Measurements from ENCODE around the gene CSPG5. TPM values are rescaled to one million over a fixed set of nuclear protein-coding genes. Genes with fewer than 3 reads are reported as not detected.

CSPG5 gene, protein sequence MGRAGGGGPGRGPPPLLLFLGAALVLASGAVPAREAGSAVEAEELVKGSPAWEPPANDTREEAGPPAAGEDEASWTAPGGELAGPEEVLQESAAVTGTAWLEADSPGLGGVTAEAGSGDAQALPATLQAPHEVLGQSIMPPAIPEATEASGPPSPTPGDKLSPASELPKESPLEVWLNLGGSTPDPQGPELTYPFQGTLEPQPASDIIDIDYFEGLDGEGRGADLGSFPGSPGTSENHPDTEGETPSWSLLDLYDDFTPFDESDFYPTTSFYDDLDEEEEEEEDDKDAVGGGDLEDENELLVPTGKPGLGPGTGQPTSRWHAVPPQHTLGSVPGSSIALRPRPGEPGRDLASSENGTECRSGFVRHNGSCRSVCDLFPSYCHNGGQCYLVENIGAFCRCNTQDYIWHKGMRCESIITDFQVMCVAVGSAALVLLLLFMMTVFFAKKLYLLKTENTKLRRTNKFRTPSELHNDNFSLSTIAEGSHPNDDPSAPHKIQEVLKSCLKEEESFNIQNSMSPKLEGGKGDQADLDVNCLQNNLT
- under 1 TPM; 0.14 to 0.92 TPM for total RNA-seq

DNA sequence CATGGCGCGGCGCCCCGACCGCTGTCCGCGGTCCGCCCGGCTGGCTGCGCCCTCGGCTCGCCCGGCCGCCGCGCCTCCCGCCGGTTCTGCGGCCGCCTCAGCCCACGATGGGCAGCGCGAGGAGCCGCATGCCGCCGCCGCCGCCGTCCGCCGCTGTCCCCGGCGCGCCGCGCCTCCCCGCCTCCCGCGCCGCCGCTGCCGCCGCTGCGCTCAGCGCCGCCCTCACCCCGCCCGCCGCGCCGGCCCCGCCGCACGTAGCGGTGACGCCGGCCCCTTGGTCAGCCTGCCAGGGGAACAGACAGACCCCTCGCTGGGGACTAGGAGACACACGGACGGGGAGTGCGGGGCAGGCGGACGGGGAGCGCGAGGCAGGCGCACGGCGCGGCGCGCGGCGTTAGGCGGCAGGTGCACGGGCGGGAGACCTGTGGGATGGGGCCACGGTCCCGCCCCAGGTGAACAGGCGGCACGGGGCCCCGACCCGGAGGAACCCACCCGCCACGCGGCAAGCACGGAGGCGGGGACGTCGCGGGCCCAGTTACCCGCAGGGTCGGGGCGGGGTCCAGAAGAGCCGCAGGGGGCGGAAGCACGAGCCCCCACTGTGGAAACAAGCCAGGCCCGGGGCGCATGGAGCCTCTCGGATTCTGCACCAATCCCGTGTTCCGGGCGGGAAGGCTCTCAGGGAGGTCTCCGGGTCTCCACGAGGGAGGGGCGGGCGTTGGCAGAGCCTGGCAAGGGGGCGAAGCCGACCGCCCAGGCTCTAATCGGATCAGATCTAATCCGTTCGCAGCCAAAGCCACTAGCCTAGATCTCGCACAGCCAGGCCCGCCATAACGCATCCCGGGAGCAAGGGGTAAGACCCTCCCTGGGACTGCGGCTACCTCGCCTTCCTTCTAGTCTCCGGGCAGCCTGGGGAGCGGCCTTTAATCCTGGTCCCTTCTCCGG lies at the start of gene CSPG5:
CSPG5 (minus strand) TSS at position 175 of the 942 bp plus-strand sequence; CDS start at position 3, 172 bp downstream.
- H3K4me3 ChIP-seq = peak within 1 kb of the TSS; percentile 80
- H3K9me3 ChIP-seq = no peaks in the 10 kb centered on the region
- DNase-seq (ENCODE audit: low spot score) = no peak
- no peaks in the 10 kb centered on the region for H3K36me3 ChIP-seq
- TF ChIP-seq, protein P1, sequence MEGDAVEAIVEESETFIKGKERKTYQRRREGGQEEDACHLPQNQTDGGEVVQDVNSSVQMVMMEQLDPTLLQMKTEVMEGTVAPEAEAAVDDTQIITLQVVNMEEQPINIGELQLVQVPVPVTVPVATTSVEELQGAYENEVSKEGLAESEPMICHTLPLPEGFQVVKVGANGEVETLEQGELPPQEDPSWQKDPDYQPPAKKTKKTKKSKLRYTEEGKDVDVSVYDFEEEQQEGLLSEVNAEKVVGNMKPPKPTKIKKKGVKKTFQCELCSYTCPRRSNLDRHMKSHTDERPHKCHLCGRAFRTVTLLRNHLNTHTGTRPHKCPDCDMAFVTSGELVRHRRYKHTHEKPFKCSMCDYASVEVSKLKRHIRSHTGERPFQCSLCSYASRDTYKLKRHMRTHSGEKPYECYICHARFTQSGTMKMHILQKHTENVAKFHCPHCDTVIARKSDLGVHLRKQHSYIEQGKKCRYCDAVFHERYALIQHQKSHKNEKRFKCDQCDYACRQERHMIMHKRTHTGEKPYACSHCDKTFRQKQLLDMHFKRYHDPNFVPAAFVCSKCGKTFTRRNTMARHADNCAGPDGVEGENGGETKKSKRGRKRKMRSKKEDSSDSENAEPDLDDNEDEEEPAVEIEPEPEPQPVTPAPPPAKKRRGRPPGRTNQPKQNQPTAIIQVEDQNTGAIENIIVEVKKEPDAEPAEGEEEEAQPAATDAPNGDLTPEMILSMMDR (IDR thresholded peaks at IDR 0.05) = no peak
- no peaks in the 10 kb centered on the region for H3K27me3 ChIP-seq (replicated peaks; ENCODE audit: insufficient read depth)
- no peak for ATAC-seq (ENCODE audit: insufficient number of reproducible peaks, low FRiP score, low read depth)
- no peak within 1 kb of the TSS for H3K27ac ChIP-seq
- peaks cover 0 to 14% of the 10 kb centered on the region in 2 donors for H3K4me1 ChIP-seq (ENCODE audit: control insufficient read depth in 1 of 2, low read depth in 2 of 2)

DNA sequence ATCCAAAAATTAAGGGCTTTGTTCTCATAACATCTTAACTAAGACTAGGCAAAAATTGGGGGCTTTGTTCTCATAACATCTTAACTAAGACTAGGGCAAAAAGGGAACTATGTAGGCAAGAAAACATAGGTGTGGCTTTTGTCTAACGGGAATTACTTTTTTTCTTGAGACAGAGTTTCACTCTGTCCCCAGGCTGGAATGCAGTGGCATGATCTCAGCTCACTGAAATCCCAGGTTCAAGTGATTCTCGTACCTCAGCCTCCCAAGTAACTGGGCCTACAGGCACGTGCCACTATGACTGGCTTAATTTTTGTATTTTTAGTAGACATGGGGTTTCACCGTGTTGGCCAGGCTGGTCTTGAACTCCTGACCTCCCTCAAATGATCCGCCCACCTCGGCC lies 49.8 kb upstream of the CSPG5 start:
- Histone ChIP-seq H3K4me3 (no peak overlapping the region), H3K9me3 (no peaks in the 10 kb centered on the region), H3K4me1 (ENCODE audit: control insufficient read depth in 1 of 2, low read depth in 2 of 2) (no peaks in the 10 kb centered on the region), H3K27me3 (replicated peaks; ENCODE audit: insufficient read depth) (no peaks in the 10 kb centered on the region), H3K27ac (no peak overlapping the region), H3K36me3 (peaks cover 19% of the 10 kb centered on the region)
- DNase-seq (ENCODE audit: low spot score) (no peak), ATAC-seq (ENCODE audit: insufficient number of reproducible peaks, low FRiP score, low read depth) (no peak)
- TF ChIP-seq, protein P1 (IDR thresholded peaks at IDR 0.05) = no peak

DNA sequence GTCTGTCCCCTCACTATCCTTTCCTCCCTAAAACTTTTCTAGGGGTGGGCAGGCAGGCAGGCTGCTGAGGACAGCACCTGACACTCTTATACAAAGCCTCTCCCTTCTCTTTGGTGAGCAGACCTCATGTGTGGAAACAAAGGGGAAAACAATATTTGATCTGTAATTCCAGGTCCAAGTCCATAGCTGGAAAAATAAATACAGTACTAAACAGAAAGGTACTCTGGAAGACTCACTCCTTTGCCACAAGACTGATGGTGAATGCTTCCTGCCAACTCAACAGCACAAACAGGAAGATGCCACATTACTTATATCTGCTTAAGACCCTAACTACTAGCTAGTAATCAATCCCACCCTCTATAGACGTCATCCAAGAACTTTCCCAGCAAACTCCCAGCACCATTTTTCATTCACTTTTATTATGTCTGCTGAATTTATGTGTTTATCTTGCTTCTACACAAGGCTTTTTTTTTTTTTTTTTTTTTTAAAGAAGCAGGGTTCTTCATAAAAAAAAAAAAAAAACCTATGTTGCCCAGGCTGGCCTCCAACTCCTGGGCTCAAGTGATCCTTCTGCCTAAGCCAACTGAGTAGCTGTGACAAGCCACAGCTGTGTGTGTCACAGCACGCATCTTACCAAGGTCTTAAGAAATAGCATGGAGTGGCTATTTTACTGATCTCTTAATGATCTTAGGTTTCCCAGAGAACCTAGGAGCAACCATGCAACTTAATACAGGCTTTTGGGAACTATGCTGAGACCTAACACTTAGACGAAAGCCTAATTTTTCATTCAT lies 44.2 kb upstream of the CSPG5 start:
- no peaks in the 10 kb centered on the region for H3K27me3 ChIP-seq (replicated peaks; ENCODE audit: insufficient read depth)
- TF ChIP-seq, protein P1 (IDR thresholded peaks at IDR 0.05) = no peak
- no peak overlapping the region for H3K27ac ChIP-seq
- ATAC-seq (ENCODE audit: insufficient number of reproducible peaks, low FRiP score, low read depth) (no peak), DNase-seq (ENCODE audit: low spot score) (no peak)
- peaks cover 22% of the 10 kb centered on the region for H3K36me3 ChIP-seq
- H3K4me1 ChIP-seq (ENCODE audit: control insufficient read depth in 1 of 2, low read depth in 2 of 2) = no peaks in the 10 kb centered on the region
- no peaks in the 10 kb centered on the region for H3K9me3 ChIP-seq
- no peak overlapping the region for H3K4me3 ChIP-seq

DNA sequence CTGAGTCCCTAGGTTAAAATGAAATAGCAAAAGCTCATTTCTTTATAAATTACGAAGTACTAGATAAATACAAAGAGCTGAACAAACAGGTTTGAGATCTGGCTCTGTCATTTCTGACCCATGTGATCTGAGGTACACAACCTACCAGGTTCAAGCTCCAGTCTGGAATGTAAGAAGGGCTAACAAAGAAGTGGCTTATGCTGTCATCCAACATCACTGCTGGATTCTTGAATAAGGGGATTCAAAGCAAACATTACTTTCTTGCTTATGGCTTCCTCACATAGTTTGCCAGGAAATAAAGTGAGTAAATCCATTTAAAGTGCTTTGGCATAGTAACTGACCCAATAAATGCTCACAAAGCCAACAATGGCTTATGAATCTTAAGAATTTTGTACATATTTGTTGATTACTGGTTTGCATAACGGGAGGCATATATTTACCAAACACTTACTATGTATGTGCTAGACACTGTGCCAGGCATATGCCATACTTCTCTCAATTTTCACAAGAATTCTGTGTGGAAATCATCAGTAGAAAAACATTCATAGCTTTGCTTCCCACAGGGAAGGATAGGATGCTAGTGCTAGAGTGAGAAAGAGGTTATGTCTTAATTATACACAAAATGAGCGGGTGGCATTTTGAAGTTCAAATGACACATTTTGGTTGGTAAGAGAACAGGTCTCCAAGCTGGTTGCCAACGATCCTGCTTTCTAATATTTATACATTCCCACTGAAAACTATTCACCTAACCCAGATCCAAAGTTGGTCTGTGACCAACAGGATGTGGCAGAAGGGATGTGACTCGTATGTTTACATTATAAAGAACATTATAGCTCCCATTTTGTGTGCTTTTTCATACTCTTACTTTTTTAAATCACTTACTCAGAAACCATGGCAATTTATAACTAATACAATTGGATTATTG lies 38.7 kb upstream of the CSPG5 start:
- H3K4me1 ChIP-seq (ENCODE audit: control insufficient read depth in 1 of 2, low read depth in 2 of 2) = peaks cover 4 to 7% of the 10 kb centered on the region in 2 donors
- DNase-seq (ENCODE audit: low spot score) (no peak), ATAC-seq (ENCODE audit: insufficient number of reproducible peaks, low FRiP score, low read depth) (no peak)
- peaks cover 19% of the 10 kb centered on the region for H3K36me3 ChIP-seq
- no peaks in the 10 kb centered on the region for H3K27me3 ChIP-seq (replicated peaks; ENCODE audit: insufficient read depth)
- no peak overlapping the region for H3K27ac ChIP-seq
- no peak overlapping the region for H3K4me3 ChIP-seq
- TF ChIP-seq, protein P1 (IDR thresholded peaks at IDR 0.05) = no peak
- H3K9me3 ChIP-seq = no peaks in the 10 kb centered on the region
